ENCODE results near the gene CCNI.

DNA sequence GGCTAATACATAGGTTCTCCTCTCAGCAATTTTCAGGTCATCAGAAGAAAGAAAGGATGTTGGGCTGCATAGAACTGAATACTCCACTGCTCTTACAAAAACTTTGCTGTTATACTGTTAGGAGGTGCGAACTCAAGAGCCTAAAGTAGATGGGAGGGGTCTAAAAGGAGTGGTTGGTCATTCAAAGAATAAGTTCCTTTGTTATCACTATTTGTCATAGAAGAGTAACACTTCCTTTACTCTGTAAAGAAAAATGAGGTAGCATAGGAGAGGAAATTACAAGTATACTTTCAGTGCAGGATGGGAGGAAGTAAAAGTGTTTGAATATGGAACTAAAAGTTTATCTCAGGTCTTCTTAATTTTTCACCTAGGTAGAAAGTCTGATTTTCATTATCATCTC, 61.5 kb downstream of the CCNI start:
- TF ChIP-seq CTCF (IDR thresholded peaks at IDR 0.05; ENCODE audit: low read length) (no peak), EZH2 (IDR thresholded peaks at IDR 0.05; ENCODE audit: borderline replicate concordance, low read length) (no peak)
